GM12891 (cell line): Measurements from ENCODE around the gene TSTD2.

Source experiments
- POLR2A ChIP-seq: IDR thresholded peaks from 2 replicates; pipeline ENCODE4 v1.6.1; 2011; ENCODE audit warnings: low read depth, low read length, control low read depth
- TAF1 ChIP-seq: IDR thresholded peaks from 2 replicates; pipeline ENCODE4 v1.6.1; 2011; ENCODE audit warnings: low read depth, low read length, control low read depth

GRCh38 chr9:97682242-97682641, 49.1 kb upstream of the TSTD2 start:
- TF ChIP-seq POLR2A: no peak
- no peak for TF ChIP-seq TAF1
